PC-9 (cell line): ENCODE data around the gene KIFAP3.
"Not testable (repeated sequence)": the region's sequence is repeated elsewhere in the genome, so short reads cannot be mapped to it uniquely, and the experiment has no call there.

Experiments
- EZH2 ChIP-seq: fragments of 200-600 bp; sonication (generic); IDR thresholded peaks from 2 replicates; pipeline ENCODE4 v1.8.0; 2017; ENCODE audit warnings: antibody characterized with exemption, low read depth
- TF ChIP-seq, protein P1 (sequence below): fragments of 200-600 bp; sonication (generic); conservative IDR thresholded peaks from 2 replicates; pipeline ENCODE4 v1.6.1; 2017; ENCODE audit warnings: mixed run types, antibody characterized with exemption, mild to moderate bottlenecking, moderate library complexity

DNA sequence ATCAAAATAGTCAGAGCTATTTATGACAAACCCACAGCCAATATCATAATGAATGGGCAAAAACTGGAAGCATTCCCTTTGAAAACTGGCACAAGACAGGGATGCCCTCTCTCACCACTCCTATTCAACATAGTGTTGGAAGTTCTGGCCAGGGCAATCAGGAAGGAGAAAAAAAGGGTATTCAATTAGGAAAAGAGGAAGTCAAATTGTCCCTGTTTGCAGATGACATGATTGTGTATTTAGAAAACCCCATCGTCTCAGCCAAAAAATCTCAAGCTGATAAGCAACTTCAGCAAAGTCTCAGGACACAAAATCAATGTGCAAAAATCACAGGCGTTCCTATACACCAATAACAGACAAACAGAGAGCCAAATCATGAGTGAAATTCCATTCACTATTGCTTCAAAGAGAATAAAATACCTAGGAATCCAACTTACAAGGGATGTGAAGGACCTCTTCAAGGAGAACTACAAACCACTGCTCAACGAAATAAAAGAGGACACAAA lies 14.4 kb downstream of the KIFAP3 start:
- TF ChIP-seq, protein P1, sequence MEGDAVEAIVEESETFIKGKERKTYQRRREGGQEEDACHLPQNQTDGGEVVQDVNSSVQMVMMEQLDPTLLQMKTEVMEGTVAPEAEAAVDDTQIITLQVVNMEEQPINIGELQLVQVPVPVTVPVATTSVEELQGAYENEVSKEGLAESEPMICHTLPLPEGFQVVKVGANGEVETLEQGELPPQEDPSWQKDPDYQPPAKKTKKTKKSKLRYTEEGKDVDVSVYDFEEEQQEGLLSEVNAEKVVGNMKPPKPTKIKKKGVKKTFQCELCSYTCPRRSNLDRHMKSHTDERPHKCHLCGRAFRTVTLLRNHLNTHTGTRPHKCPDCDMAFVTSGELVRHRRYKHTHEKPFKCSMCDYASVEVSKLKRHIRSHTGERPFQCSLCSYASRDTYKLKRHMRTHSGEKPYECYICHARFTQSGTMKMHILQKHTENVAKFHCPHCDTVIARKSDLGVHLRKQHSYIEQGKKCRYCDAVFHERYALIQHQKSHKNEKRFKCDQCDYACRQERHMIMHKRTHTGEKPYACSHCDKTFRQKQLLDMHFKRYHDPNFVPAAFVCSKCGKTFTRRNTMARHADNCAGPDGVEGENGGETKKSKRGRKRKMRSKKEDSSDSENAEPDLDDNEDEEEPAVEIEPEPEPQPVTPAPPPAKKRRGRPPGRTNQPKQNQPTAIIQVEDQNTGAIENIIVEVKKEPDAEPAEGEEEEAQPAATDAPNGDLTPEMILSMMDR = not testable (repeated sequence)
- not testable (repeated sequence) for TF ChIP-seq EZH2
